MM.1S (cell line): ENCODE results near the gene FAM83F.

ENCODE experiments used
- CTCF ChIP-seq: fragments of 300-600 bp; sonication (generic); IDR thresholded peaks from 2 replicates; pipeline ENCODE4 v1.5.1; 2016; ENCODE audit warnings: antibody characterized with exemption, low read length, mixed read lengths
- EZH2 ChIP-seq: fragments of 300-600 bp; sonication (generic); optimal IDR thresholded peaks from 2 replicates; pipeline ENCODE3; 2017; ENCODE audit warnings: low read depth, mild to moderate bottlenecking, antibody characterized with exemption, low read length, mixed read lengths

- TF ChIP-seq CTCF (no peak), EZH2 (no peak)
These were observed 39.1 kb upstream of the FAM83F start for GRCh38 chr22:39955675-39956074.
